Measurements from ENCODE around the gene CC2D2B.
A peak's percentile ranks its signal among the peaks of the same experiment; 100 is the strongest.

Gene CC2D2B

DNA sequence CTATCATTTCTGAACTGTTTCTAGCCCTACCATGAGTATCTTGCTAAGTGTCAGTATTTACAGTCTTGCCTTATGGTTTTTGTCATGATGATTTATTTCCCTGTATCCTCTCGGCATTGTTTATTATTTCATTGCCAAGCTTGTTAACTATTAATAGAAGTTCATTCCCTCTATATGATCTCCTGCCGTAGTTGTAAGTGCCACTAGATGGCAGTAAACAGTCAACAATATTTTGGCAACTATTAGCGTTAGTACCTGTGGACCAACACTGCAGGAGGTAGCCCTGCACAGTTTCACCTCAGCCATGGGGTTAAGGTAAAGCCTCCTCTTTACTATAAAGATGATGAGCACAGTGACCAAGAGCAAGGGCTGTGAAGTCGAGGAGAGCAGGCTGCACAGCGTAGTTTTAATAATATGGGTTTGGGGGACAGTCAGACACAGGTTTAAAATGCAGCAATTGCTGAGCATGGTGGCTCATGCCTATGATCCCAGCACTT is 109.5 kb downstream of the CC2D2B start:
- peak; percentile 62 to 68 for TF ChIP-seq CTCF (IDR thresholded peaks at IDR 0.05)
- Histone ChIP-seq H3K36me3 (no peaks in the 10 kb centered on the region), H3K27me3 (no peaks in the 10 kb centered on the region), H3K27ac (no peak overlapping the region), H3K4me3 (no peak overlapping the region), H3K9me3 (no peaks in the 10 kb centered on the region), H3K4me1 (peaks cover 0 to 3% (median 0%) of the 10 kb centered on the region in 4 donors)
- no peak for DNase-seq
- intact Hi-C loops (cut with DNase I; ENCODE audit: low total_unique reads) = loop anchor here (5.0 kb wide), 1 partner anchor 275 kb away; no protein-coding TSS in a partner anchor

DNA sequence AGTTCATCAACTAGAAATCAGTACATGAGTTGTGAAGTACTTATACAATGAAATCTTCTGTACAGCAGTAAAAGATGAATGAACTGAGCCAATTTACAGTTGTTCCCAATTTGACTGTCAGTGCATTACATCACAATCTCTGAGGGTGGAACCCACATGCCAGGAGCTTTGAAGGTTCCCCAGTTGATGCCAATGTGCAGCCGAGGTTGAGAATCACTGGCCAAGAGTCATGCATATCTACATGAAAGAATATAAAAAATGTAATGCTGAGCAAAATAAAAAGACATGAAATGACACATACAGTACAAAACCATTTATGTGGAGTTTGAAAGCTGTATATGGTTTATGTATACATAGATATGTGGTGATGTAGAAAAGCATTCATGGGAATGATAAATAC is 113.6 kb downstream of the CC2D2B start:
- DNase-seq = no peak
- H3K9me3 ChIP-seq = no peaks in the 10 kb centered on the region
- TF ChIP-seq CTCF (IDR thresholded peaks at IDR 0.05) = no peak

DNA sequence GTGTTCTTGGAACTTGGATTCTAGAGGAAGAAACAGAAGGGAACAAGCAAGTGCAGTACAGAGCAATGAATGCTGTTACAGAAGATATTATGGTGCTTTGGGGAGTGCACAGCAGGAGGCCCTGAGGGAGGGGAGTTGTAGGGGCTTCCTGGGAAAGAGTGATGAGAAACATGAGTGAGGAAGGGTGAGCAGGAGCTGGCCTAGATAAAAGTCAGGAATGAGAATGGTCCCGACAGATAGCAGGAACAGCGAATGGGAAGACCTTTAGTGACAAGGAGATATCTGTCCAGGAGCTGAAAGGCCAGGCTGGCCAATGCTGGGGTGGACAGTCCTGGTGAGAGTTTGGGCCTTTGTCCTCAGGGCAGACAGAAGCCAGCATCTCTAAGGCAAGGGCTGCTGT is 115.0 kb downstream of the CC2D2B start:
- Histone ChIP-seq H3K4me1 (no peaks in the 10 kb centered on the region), H3K4me3 (no peak overlapping the region), H3K27ac (no peak overlapping the region), H3K36me3 (no peaks in the 10 kb centered on the region), H3K27me3 (no peaks in the 10 kb centered on the region), H3K9me3 (no peaks in the 10 kb centered on the region)
- no peak for DNase-seq
- no peak for TF ChIP-seq CTCF (IDR thresholded peaks at IDR 0.05)
- intact Hi-C loops (cut with DNase I; ENCODE audit: low total_unique reads) = no loop called here

More for the DNA sequence above, 113.6 kb downstream of the CC2D2B start:
- intact Hi-C loops (cut with DNase I; ENCODE audit: low total_unique reads) = no loop called here
- Histone ChIP-seq H3K4me3 (no peak overlapping the region), H3K36me3 (no peaks in the 10 kb centered on the region), H3K4me1 (peaks cover 0 to 3% (median 0%) of the 10 kb centered on the region in 4 donors), H3K27ac (no peak overlapping the region), H3K27me3 (no peaks in the 10 kb centered on the region)

GRCh38 chr10:96023168-96023567 is 115.4 kb downstream of the CC2D2B start:
- intact Hi-C loops (cut with DNase I; ENCODE audit: low total_unique reads) = no loop called here
- TF ChIP-seq CTCF (IDR thresholded peaks at IDR 0.05) = no peak

DNA sequence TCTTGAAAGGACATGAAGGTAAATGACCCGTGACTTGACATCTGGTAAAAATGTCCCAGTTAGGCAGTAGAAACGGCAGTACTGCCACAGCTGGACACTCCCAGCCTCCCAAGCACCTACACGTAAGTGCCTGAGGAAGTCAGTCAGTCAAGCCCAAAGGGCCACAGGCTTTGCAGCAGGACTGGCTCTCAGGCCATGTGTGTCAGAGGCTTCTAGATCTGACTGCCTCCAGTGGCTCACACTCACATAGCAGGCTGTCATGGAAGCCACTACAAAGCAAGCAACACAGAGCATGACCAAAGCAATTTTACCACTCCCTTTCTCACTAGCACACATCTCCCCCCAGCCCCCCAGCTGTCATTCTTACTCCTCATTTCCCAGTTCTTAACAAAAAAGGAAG is 117.8 kb downstream of the CC2D2B start:
- Histone ChIP-seq H3K4me3 (no peak overlapping the region), H3K27ac (no peak overlapping the region), H3K36me3 (no peaks in the 10 kb centered on the region), H3K4me1 (no peaks in the 10 kb centered on the region), H3K9me3 (no peaks in the 10 kb centered on the region), H3K27me3 (no peaks in the 10 kb centered on the region)
- TF ChIP-seq CTCF (IDR thresholded peaks at IDR 0.05) = no peak
- intact Hi-C loops (cut with DNase I; ENCODE audit: low total_unique reads) = no loop called here
- DNase-seq = no peak

More at GRCh38 chr10:96023168-96023567, 115.4 kb downstream of the CC2D2B start:
- DNase-seq = no peak
- H3K27me3 ChIP-seq = no peaks in the 10 kb centered on the region
- no peaks in the 10 kb centered on the region for H3K36me3 ChIP-seq
- no peaks in the 10 kb centered on the region for H3K9me3 ChIP-seq
- H3K4me3 ChIP-seq = no peak overlapping the region
- no peaks in the 10 kb centered on the region for H3K4me1 ChIP-seq
- no peak overlapping the region for H3K27ac ChIP-seq

DNA sequence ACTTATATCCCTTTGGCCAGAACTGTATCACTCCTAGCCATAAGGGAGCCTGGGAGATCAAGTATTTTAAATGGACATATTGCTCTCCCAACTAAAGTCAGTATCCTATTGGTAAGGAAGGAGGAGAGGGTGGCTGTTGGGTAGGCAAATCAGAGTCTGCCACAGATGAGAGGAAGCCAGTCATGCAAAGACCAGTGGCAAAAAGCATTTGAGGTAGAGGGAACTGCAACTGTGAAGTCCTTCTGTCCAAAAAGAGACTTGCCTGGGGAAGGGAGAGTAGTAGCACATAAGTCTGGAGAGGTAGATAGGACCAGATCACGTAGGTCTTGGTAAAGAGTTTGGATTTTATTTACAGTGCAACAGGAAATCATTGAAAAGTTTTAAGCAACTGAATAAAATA is 126.8 kb downstream of the CC2D2B start:
- no peak for DNase-seq
- intact Hi-C loops (cut with DNase I; ENCODE audit: low total_unique reads) = no loop called here
- Histone ChIP-seq H3K4me1 (no peaks in the 10 kb centered on the region), H3K27ac (no peak overlapping the region), H3K9me3 (no peaks in the 10 kb centered on the region), H3K27me3 (no peaks in the 10 kb centered on the region), H3K36me3 (no peaks in the 10 kb centered on the region), H3K4me3 (no peak overlapping the region)
- TF ChIP-seq CTCF (IDR thresholded peaks at IDR 0.05) = no peak

Data from tibial artery (tissue), 4 donors.